ENCODE measurements around the gene AARS2.

AARS2 gene

DNA sequence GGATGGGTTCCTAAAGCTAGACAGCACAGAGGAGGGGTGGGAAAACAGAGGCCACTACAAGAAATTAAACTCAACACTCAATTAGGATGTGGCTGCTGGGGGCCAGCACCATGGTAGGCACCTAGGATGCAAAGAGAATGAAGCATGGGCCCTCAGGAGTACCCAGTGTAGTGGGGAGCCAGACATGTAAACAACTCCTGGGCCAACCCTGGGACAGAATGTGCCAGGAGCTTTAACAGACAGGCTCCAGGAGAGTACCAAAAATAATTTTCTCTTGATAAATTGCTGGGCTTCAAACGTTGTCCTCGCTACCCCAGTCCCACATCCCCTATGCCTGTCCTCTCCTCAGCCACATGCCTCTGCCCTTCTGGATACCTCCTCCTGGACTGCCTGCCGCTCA lies 41.2 kb downstream of the AARS2 start:
- Histone ChIP-seq H3K4me1 (ENCODE audit: control insufficient read depth, low read depth, low read length) (no peaks in the 10 kb centered on the region), H3K4me3 (ENCODE audit: low read length) (no peak overlapping the region), H2BK5ac (ENCODE audit: low read length) (no peak overlapping the region), H3K79me2 (ENCODE audit: control insufficient read depth, insufficient read depth, low read length) (no peaks in the 10 kb centered on the region), H3K27ac (ENCODE audit: low read depth, low read length) (no peak overlapping the region), H2BK120ac (ENCODE audit: low read depth, low read length) (no peak overlapping the region), H3K27me3 (ENCODE audit: insufficient read depth, low read length, poor library complexity) (no peaks in the 10 kb centered on the region), H3K4ac (ENCODE audit: low read depth, low read length) (no peak overlapping the region), H3K9ac (ENCODE audit: low read length) (no peak overlapping the region), H3K23ac (ENCODE audit: low read length) (no peak overlapping the region), H3K18ac (ENCODE audit: low read length) (no peak overlapping the region), H3K4me2 (ENCODE audit: low read length) (no peak overlapping the region), H2AK5ac (ENCODE audit: low read length) (no peak overlapping the region), H3K79me1 (ENCODE audit: low read length) (no peaks in the 10 kb centered on the region), H3K36me3 (ENCODE audit: control insufficient read depth, insufficient read depth, low read length) (no peaks in the 10 kb centered on the region), H3K56ac (ENCODE audit: low read length) (no peak overlapping the region), H2BK15ac (replicated peaks; ENCODE audit: low read depth) (no peak overlapping the region), H4K8ac (ENCODE audit: low read depth, low read length) (no peak overlapping the region), H4K5ac (ENCODE audit: low read length) (no peak overlapping the region)
- no CpG with 5 or more reads among the region's 3 CpGs for WGBS (ENCODE audit: extremely low coverage, insufficient coverage, low lambda C conversion rate)
- DNase-seq, result no peak

DNA sequence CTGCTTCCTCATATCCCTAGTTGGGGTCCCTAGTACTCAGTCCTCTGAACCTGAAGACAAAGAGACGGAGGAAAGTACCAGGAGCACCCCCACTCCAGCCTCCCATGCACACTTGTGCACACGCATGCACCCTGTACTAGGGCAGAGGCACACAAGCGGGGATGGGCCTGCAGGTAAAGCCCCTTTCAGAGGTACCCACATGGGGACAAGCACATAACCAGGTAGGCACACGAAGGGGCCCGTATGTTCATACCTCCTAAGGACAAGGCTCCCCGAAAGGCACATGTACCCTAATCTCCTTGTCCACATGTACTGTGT lies 41.8 kb downstream of the AARS2 start:
- Histone ChIP-seq H4K5ac (ENCODE audit: low read length) (no peak overlapping the region), H3K4ac (ENCODE audit: low read depth, low read length) (no peak overlapping the region), H3K4me1 (ENCODE audit: control insufficient read depth, low read depth, low read length) (no peaks in the 10 kb centered on the region), H3K79me2 (ENCODE audit: control insufficient read depth, insufficient read depth, low read length) (no peaks in the 10 kb centered on the region), H3K79me1 (ENCODE audit: low read length) (no peaks in the 10 kb centered on the region), H3K56ac (ENCODE audit: low read length) (no peak overlapping the region), H3K4me2 (ENCODE audit: low read length) (no peak overlapping the region), H3K36me3 (ENCODE audit: control insufficient read depth, insufficient read depth, low read length) (no peaks in the 10 kb centered on the region), H3K18ac (ENCODE audit: low read length) (no peak overlapping the region), H2BK5ac (ENCODE audit: low read length) (no peak overlapping the region), H2AK5ac (ENCODE audit: low read length) (no peak overlapping the region), H2BK120ac (ENCODE audit: low read depth, low read length) (no peak overlapping the region), H3K9ac (ENCODE audit: low read length) (no peak overlapping the region), H3K27me3 (ENCODE audit: insufficient read depth, low read length, poor library complexity) (no peaks in the 10 kb centered on the region), H3K27ac (ENCODE audit: low read depth, low read length) (no peak overlapping the region), H3K23ac (ENCODE audit: low read length) (no peak overlapping the region), H2BK15ac (replicated peaks; ENCODE audit: low read depth) (no peak overlapping the region), H4K8ac (ENCODE audit: low read depth, low read length) (no peak overlapping the region), H3K4me3 (ENCODE audit: low read length) (no peak overlapping the region)
- WGBS (ENCODE audit: extremely low coverage, insufficient coverage, low lambda C conversion rate), result no CpG with 5 or more reads among the region's 6 CpGs
- DNase-seq, result no peak

DNA sequence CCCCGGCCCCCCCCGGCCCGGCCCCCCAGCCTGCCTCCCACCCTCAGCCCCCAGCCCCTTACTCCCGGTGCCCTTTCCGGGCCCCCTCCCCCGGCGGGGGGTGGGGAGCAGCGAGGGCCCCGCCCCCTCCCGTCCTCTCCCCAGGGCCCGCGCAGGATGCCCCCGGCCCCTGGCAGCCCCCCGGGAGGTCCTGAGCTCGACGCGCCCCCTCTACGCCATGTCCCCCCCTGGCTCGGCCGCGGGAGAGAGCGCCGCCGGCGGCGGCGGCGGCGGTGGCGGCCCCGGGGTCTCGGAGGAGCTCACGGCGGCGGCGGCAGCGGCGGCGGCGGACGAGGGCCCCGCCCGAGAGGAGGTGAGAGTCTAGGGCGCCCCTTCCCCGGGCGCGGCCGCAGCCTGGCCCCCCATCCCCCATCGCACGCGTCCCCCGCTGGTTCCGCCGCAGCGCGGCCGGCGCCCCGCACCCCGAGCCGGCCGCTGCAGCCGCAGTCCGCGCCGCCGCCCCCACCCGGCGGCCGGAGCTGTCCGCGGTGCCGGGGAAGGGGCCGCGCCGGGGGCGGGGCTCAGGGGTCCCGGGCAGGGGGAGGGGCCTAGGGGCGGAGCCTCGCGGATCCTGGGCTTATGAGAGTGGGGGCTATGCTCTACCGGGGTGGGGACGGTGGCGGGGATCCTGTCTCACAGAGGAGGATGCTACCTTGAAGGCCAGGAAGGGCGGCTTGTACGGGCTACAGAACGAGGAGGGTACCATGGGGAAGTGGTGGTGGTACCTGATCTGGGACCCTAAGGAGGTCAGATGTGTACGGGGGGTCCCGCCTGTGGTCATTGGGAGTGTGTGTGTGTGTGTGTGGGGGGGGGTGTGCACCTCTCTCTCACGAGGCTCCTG lies 42.4 kb downstream of the AARS2 start:
- no peak overlapping the region for H2BK120ac ChIP-seq (ENCODE audit: low read depth, low read length)
- DNase-seq, result peak; percentile 55
- no peak overlapping the region for H3K4me3 ChIP-seq (ENCODE audit: low read length)
- no peak overlapping the region for H3K23ac ChIP-seq (ENCODE audit: low read length)
- H2AK5ac ChIP-seq (ENCODE audit: low read length), result no peak overlapping the region
- H3K27me3 ChIP-seq (ENCODE audit: insufficient read depth, low read length, poor library complexity), result no peaks in the 10 kb centered on the region
- no peak overlapping the region for H3K4ac ChIP-seq (ENCODE audit: low read depth, low read length)
- H3K9ac ChIP-seq (ENCODE audit: low read length), result no peak overlapping the region
- no peaks in the 10 kb centered on the region for H3K4me1 ChIP-seq (ENCODE audit: control insufficient read depth, low read depth, low read length)
- H3K4me2 ChIP-seq (ENCODE audit: low read length), result peak overlapping the region; percentile 35
- no peak overlapping the region for H2BK5ac ChIP-seq (ENCODE audit: low read length)
- H3K18ac ChIP-seq (ENCODE audit: low read length), result no peak overlapping the region
- no peaks in the 10 kb centered on the region for H3K79me1 ChIP-seq (ENCODE audit: low read length)
- no peak overlapping the region for H2BK15ac ChIP-seq (replicated peaks; ENCODE audit: low read depth)
- H3K79me2 ChIP-seq (ENCODE audit: control insufficient read depth, insufficient read depth, low read length), result no peaks in the 10 kb centered on the region
- no peak overlapping the region for H4K5ac ChIP-seq (ENCODE audit: low read length)
- H4K8ac ChIP-seq (ENCODE audit: low read depth, low read length), result no peak overlapping the region
- no peaks in the 10 kb centered on the region for H3K36me3 ChIP-seq (ENCODE audit: control insufficient read depth, insufficient read depth, low read length)
- no CpG with 5 or more reads among the region's 90 CpGs for WGBS (ENCODE audit: extremely low coverage, insufficient coverage, low lambda C conversion rate)
- H3K27ac ChIP-seq (ENCODE audit: low read depth, low read length), result no peak overlapping the region
- peak overlapping the region; percentile 15 for H3K56ac ChIP-seq (ENCODE audit: low read length)

DNA sequence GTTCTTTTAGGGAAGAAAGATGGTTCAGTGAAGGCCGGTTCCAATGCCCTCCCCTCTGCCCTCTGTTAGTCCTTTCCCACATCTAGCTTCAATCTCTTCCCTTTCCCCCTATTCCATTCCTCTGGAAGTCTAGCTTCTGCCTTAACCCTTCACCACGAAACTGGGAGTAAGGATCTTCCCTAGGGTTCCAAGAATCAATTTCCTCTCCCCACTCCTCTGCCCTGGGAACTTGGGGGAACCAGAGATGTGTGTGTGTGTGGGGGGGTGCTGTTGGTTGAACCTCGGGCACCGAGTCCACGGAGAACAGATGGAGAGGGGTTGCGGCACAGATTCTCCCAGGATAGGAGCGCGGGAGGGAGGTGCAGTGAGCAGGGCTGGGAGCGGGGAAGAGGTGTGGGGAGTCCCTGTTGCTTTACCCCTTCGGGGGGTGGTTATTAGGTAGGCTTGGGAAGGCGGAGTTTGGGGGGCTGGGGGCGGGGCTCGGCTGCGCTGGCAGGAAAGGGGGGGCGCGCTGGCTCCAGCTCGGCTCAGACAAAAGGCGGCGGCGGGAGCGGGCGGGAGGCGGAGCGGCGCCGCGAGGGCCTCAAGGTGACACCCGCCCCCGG lies 43.1 kb downstream of the AARS2 start, which contains the start of gene TMEM151B:
Gene TMEM151B (plus strand): TSS at position 530 of the 605 bp plus-strand sequence. CDS start 293 bp downstream, outside the sequence.
- Histone ChIP-seq H2BK5ac (ENCODE audit: low read length) (no peak within 1 kb of the TSS), H2BK120ac (ENCODE audit: low read depth, low read length) (no peak within 1 kb of the TSS), H4K8ac (ENCODE audit: low read depth, low read length) (no peak within 1 kb of the TSS), H3K23ac (ENCODE audit: low read length) (peak within 1 kb of the TSS; percentile 68), H3K18ac (ENCODE audit: low read length) (no peak within 1 kb of the TSS), H3K4me1 (ENCODE audit: control insufficient read depth, low read depth, low read length) (no peaks in the 10 kb centered on the region), H3K56ac (ENCODE audit: low read length) (peak within 1 kb of the TSS; percentile 60), H4K5ac (ENCODE audit: low read length) (no peak within 1 kb of the TSS), H3K9ac (ENCODE audit: low read length) (peak within 1 kb of the TSS; percentile 13), H3K4me2 (ENCODE audit: low read length) (peak within 1 kb of the TSS; percentile 35), H3K27ac (ENCODE audit: low read depth, low read length) (no peak within 1 kb of the TSS), H3K4me3 (ENCODE audit: low read length) (no peak within 1 kb of the TSS), H2BK15ac (replicated peaks; ENCODE audit: low read depth) (no peak within 1 kb of the TSS), H3K79me1 (ENCODE audit: low read length) (no peaks in the 10 kb centered on the region), H3K79me2 (ENCODE audit: control insufficient read depth, insufficient read depth, low read length) (no peaks in the 10 kb centered on the region), H3K4ac (ENCODE audit: low read depth, low read length) (no peak within 1 kb of the TSS), H3K36me3 (ENCODE audit: control insufficient read depth, insufficient read depth, low read length) (no peaks in the 10 kb centered on the region), H3K27me3 (ENCODE audit: insufficient read depth, low read length, poor library complexity) (no peaks in the 10 kb centered on the region), H2AK5ac (ENCODE audit: low read length) (no peak within 1 kb of the TSS)
- WGBS (ENCODE audit: extremely low coverage, insufficient coverage, low lambda C conversion rate), result no CpG with 5 or more reads among the region's 29 CpGs
- DNase-seq, result no peak

DNA sequence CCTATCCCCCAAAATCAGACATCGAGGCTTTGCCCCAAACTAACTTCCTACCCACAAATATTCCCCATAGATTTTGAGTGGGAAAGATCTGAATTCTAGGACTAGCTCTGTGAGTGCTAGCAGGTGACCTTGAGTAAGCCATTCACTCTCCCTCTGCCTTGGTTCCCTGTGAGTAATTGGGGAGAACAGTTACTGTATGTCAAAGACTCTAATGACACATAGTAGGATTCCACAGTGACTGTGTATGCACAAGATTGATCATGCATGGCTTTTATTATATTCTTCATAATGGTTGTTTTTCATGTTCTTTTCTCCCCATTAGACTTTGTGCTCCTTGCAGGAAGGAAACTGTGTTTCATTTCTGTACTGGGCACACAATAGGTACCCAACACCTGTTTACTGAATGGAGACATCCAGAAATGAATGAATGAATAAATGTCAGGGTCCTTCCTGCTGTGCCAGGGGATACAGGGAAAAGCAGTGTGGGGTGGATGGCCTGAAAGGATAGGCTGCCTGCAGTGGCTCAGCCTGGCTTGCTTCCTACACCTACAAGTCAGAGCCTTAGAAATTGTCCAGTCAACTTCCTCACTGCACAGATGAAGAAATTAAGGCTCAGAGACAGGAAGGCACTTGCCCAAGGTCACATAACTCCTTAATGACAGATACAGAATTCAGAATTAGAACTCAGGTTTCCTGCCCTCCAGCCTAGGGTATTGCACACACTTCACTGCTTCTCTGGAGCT lies 43.8 kb downstream of the AARS2 start:
- H2BK120ac ChIP-seq (ENCODE audit: low read depth, low read length), result no peak overlapping the region
- no peaks in the 10 kb centered on the region for H3K79me2 ChIP-seq (ENCODE audit: control insufficient read depth, insufficient read depth, low read length)
- H3K4me2 ChIP-seq (ENCODE audit: low read length), result no peak overlapping the region
- no peak overlapping the region for H3K9ac ChIP-seq (ENCODE audit: low read length)
- H3K27me3 ChIP-seq (ENCODE audit: insufficient read depth, low read length, poor library complexity), result no peaks in the 10 kb centered on the region
- H3K27ac ChIP-seq (ENCODE audit: low read depth, low read length), result no peak overlapping the region
- no peak overlapping the region for H4K5ac ChIP-seq (ENCODE audit: low read length)
- H3K79me1 ChIP-seq (ENCODE audit: low read length), result no peaks in the 10 kb centered on the region
- H2AK5ac ChIP-seq (ENCODE audit: low read length), result no peak overlapping the region
- no peak overlapping the region for H2BK5ac ChIP-seq (ENCODE audit: low read length)
- no peaks in the 10 kb centered on the region for H3K36me3 ChIP-seq (ENCODE audit: control insufficient read depth, insufficient read depth, low read length)
- no peak overlapping the region for H3K56ac ChIP-seq (ENCODE audit: low read length)
- no peak overlapping the region for H2BK15ac ChIP-seq (replicated peaks; ENCODE audit: low read depth)
- H4K8ac ChIP-seq (ENCODE audit: low read depth, low read length), result no peak overlapping the region
- H3K4me1 ChIP-seq (ENCODE audit: control insufficient read depth, low read depth, low read length), result peaks cover 3% of the 10 kb centered on the region
- no peak overlapping the region for H3K4ac ChIP-seq (ENCODE audit: low read depth, low read length)
- no peak overlapping the region for H3K18ac ChIP-seq (ENCODE audit: low read length)
- whole genome bisulfite sequencing (ENCODE audit: extremely low coverage, insufficient coverage, low lambda C conversion rate), result no CpG with 5 or more reads among the region's 1 CpG
- no peak overlapping the region for H3K4me3 ChIP-seq (ENCODE audit: low read length)
- H3K23ac ChIP-seq (ENCODE audit: low read length), result peak overlapping the region; percentile 68
- no peak for DNase-seq
